GM04504 (cell line): Measurements from ENCODE around the gene PIAS1.
"Not testable (repeated sequence)": the region's sequence is repeated elsewhere in the genome, so short reads cannot be mapped to it uniquely, and the experiment has no call there.

ENCODE experiments used
- DNase-seq: peaks from one replicate; pipeline ENCODE4 v3.0.0-alpha.2; 2012; ENCODE audit warnings: low read depth

PIAS1 gene

DNA sequence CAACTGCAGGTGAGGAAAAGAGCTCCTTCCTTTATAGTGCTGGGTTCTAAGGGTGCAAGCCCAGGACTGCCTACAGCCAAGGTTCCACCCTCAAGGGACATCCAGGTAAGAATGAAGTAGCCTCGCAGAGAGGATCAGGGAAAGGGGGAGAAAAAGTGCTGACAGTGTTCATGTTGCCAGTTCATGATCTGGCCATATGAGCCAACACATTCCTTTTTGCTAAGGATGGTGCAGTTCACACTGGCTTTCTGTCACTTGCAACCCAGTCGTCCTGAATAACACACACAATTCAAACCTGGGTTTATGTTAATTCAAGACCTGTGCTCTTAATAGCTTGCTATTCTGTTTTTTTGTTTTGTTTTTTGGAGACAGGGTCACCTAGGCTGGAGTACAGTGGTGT lies 166.4 kb downstream of the PIAS1 start:
- no peak for DNase-seq

DNA sequence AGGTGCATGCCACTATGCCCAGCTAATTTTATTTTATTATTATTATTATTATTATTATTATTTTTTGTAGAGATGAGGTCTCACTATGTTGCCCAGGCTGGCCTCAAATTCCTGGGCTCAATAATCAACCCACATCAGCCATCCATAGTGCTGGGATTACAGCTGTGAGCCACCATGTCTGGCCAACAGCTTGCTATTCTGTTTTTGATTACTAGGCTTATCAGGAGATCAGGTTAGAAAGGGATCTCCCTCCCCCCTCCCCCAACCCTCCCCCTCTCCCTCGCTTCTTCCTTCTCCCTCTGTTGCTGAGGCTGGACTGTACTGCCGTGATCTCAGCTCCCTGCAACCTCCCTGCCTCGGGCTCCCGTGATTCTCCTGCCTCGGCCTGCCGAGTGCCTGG lies 166.9 kb downstream of the PIAS1 start:
- no peak for DNase-seq

DNA sequence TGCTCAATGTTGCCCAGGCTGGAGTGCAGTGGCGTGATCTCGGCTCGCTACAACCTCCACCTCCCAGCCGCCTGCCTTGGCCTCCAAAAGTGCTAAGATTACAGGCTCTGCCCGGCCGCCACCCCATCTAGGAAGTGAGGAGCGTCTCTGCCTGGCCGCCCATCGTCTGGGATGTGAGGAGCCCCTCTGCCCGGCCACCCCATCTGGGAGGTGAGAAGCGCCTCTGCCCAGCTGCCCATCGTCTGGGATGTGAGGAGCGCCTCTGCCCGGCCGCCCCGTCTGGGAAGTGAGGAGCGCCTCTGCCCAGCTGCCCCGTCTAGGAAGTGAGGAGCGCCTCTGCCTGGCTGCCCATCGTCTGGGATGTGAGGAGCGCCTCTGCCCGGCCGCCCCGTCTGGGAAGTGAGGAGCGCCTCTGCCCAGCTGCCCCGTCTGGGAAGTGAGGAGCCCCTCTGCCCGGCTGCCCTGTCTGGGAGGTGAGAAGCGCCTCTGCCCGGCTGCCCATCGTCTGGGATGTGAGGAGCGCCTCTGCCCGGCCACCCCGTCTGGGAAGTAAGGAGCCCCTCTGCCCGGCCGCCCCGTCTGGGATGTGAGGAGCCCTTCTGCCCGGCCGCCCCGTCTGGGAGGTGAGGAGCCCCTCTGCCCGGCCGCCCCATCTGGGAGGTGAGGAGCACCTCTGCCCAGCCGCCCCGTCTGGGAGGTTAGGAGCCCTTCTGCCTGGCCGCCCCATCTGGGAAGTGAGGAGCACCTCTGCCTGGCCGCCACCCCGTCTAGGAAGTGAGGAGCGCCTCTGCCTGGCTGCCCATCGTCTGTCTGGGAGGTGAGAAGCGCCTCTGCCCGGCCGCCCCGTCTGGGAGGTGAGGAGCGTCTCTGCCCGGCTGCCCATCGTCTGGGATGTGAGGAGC lies 167.7 kb downstream of the PIAS1 start:
- DNase-seq = not testable (repeated sequence)

DNA sequence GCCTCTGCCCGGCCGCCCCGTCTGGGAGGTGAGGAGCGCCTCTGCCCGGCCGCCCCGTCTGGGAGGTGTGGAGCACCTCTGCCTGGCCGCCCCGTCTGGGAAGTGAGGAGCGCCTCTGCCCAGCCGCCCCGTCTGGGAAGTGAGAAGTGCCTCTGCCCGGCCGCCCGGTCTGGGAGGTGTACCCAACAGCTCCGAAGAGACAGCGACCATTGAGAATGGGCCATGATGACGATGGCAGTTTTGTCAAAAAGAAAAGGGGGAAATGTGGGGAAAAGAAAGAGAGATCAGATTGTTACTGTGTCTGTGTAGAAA lies 168.3 kb downstream of the PIAS1 start:
- not testable (repeated sequence) for DNase-seq

DNA sequence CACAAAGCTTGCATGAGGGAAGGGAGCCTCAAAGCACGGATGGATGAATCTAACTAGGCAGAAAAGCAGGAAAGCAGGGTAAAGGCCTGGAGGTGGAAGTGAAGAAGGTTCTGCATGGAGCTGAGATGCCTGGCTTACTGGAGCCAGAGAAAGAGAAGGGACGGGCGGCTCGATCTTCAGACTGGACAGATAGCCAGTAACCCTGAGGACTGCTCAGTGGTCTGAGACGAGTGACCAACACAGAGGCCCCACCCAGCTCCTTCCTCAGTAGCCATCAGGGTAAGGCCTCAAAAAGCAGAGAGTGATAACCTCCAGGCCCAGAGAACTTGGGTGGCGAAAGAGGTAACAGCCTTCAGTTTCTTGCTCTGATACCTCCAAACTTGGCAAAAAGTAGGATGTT lies 169.1 kb downstream of the PIAS1 start:
- no peak for DNase-seq

DNA sequence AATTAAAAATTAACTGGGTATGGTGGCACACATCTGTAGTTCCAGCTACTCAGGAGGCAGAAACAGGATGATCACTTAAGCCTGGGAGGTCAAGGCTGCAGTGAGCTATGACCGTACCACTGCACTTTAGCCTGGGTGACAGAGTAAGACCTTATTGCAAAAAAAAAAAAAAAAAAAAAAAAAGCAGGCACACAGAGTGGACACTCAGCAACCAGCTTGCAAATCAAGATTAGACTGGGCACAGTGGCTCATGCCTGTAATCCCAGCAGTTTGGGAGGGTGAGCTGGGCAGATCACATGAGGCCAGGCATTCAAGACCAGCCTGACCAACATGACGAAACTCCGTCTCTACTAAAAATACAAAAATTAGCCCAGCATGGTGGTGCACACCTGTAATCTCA lies 170.0 kb downstream of the PIAS1 start:
- no peak for DNase-seq

DNA sequence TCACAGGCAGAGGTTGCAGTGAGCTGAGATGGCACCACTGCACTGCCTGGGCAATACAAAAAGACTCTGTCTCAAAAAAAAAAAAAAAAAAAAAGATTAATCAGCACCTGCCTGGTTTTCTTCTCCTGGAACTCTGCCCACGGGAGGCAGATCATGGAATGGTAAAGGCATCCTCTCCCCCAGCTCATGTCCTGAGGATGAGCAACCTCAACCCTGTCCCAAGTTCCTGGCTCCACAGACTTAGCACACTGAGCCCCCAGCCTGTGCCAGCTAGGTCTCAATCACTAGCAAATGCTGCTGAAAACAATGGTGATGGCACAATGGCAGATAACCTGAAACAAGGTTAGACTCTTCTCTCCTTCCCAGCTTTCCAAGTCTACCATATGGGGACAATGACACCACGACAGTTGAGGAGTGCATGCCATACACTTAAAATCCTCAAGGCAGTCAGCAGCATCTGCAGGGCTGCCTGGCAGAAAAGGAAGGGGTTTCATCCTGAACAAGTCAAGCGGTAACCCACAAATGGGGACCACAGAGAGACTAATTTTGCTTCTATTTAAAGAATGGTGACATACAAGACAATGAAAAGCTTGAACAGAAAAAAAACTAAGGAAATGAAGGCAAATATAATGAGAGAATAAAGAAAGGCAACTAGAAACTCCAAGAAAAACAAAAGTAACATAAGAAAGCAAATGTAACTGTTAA lies 170.6 kb downstream of the PIAS1 start:
- no peak for DNase-seq

DNA sequence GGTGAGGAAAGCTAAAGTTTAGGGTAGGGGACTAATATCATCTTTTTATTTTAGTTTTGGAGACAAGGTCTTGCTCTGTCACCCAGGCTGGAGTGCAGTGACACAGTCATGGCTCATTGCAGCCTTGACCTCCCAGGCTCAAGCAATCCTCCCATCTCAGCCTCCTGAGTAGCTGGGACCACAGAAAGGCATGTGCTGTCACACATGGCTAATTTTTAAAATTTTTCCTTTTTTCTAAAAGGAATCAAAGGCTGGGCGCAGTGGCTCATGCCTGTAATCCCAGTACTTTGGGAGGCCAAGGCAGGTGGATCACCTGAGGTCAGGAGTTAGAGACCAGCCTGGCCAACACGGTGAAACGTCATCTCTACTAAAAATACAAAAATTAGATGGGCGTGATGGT lies 171.3 kb downstream of the PIAS1 start:
- not testable (repeated sequence) for DNase-seq

DNA sequence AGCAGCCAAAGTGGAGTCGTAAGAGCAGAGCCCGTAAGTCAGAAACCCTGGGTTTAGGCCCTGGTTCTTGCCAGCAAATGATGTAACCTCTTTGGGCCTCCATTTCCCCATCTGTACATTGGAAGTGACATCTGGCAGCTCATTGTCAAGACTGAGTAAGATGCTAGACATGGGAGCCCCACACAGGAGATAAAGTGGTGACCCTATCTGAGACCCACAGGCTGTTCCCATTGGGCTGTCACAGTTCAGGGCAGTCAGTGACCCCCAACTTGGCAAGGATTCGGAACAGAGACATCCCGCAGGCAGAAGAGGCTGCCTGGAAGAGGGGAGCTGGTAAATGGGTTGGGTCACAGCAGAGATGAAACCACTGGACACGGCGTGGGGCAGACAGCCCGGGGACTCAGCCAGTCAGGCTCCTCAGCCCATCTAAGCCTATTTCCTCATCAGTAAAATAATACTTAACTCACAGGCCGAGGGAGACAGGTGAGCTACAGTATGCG lies 173.6 kb downstream of the PIAS1 start:
- DNase-seq = no peak

DNA sequence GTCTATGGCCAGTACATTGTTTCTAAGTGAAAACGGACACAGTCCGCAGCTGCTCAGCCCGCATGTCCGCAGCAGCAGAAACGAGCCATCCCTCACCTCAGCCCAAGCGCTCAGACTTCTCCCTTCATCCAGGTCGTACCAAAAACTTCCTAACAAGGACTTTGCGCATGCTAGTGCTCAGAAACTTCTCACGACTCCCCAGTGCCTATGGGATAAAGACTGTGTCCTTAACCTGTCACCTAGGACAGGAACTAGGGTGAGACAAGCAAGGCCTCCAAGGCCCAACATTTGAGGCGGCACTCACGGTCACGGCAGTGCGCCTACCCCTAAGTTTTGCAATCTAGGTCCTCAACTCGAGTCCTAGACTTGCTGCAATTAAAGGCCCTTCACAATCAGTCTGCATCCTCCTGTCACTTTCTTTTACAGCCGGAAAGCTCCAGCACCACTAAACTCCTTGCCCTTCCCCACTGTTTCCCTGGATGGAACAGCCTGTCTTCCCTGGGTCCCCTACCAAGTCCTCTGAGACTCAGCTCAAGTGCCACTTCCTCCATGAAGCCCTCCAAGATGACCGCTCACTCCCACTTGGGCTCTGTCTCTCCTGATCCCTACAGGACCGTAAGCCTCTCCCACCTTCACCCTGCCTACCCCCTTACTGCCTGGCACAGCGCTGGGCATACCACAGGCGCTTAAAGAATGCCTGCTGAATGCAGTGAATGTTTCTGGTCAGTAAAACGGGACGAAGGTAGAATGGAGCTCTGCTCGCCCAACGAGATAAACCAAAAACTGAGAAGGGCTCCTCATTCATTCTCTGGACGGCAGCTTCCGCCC lies 174.2 kb downstream of the PIAS1 start:
- no peak for DNase-seq

DNA sequence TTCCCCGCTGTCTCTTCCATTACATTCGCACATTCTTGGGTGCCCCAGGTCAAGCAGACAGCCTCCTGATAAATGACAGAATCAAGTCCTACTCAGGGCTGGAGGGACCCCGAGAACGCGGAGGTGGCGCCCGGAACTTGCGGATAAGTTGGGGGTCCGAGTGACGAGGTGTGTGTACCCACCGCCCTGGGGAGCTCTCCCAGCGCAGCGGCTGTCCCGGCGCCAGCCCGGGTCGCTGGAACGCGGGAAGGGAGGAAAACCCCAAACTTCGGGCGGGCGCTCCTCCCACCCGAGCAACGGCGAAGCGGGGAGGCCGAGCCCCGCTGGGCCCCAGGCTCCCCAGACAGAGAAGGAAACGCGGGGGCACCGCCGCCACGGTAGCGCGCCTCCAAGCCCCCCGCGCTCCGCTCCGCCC lies 174.9 kb downstream of the PIAS1 start:
- no peak for DNase-seq

DNA sequence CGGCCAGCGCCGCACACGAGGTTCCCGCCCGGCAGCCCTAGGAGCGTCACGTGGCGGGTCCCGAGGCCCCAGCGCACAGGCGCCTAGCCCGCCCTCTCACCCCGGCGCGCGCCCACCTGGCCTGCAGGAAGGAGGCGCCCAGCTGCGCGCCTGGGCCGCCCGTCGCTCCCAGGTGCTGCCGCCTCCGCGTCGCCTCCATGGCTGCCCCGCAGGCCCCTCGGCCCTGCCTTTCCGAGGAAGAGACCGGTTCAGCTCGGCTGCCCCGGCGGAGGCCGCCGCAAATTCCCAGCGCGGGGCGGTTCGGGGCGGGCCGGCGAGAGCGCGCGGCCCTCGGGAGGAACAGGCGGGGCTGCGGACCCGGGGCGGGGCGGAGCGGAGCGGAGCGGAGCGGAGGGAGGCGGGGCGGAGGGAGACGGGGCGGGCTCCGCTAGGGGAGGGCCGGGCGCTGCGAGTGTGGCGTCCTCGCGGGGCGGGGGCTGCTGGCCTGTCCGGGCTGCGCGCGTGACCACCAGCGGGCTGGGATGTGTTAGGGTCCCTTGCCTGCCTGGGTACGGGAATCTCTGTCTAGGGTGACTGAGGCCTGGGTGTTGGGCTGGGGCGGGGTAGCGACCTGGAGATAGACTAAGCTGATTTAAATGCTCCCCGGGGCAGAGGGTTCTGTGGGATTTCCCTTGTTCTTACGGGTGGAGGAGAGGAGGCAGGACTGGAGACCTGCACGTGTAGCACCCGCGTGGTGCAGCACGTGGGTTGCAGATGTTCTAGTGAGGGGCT lies 175.5 kb downstream of the PIAS1 start, which contains the start of gene CLN6:
Gene CLN6, minus strand, starts transcription at position 343 of the 771 bp plus-strand sequence. Its CDS starts 144 bp downstream, at position 199.
- peak; percentile 48 for DNase-seq

DNA sequence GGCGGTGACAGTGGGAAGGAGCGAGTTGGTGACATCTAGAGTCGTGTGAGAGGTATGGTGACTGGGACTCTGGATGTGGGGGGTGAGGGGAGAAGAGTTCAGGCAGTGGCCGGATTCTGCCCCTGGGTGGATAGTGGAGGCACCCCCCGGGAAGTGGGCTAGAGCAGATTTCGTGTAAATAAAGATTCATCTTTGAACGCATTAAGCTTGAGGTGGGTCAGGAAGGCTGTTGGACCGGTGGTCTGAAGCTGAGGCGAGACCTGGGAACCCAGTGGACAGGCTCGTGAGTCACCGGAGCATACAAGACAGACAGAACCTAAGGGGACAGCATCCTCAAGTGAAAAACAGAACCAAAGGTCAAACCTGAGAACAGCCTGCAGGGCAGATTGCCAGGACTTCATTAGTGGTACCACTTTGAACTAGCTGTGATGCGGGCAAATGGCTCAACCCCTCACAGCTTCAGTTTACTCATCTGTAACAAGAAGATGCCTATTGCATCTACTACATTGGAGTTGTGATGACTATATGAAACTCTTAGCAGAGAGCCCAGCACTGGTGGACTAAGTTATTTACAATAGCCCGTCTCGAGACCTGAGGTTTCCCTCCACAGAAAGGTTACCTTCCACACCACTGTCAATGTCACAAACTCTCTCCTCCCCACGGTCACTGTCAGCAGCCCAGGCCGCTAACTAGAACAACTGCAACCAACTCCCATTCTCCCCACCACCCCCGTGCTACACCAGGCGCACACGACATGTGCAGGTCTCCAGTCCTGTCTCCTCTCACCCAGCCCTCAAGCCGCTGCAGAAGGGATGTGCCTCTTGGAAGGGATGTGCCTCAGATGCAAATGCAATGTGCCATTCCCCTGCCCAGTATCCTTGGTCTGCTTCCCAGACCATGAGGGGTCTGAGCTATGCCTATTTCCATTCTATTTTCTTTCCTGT lies 176.3 kb downstream of the PIAS1 start:
- DNase-seq = no peak

DNA sequence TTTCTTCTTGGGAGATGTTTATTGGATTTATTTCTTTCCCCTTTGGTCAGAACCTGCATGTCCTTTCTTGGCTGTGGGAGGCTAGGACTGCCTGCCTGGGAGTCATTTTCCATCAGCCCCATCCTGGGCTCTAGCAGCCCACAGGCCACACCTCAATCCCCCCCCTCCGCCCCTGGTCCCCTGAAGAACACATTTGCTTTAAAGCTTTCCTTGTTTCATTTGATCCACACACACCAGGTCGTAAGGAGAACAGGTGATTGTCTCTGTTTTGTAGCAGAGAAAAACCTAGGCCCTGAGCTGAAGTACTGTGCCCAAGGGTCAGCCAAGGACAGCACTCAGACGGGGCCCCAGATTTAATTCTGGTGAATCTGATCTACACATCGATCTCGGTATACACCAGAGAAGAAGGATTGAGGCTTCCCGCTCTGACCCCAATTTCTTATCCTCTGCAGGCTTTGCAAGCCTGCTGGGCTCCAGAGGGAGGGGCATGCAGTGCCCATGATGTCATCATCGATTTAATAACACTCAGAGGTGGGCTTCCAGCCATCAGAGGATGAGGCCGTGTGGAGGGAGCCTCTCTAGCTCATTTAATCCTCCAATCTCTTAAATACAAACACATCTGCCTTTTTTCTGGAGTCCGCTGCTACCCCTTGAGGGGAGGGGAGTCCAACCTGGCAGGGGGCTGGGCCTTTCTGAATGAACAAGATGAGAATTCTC lies 177.1 kb downstream of the PIAS1 start:
- DNase-seq = no peak

DNA sequence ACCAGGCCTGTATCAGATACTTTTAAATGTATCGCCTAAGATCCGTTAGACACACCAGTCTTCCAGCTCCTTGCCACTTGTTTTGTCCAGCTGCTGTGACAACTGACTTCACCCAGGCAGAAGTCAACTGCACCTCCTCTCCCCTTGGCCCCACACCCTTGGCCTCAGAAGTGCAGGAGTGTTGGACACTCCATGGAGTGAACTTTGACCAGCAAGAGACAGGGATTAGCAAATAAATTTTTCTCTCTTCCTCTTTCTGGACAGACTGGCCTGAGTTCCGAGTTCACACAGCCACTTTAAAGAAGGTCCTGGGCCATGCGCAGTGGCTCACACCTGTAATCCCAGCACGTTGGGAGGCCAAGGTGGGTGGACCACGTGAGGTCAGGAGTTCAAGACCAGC lies 178.3 kb downstream of the PIAS1 start:
- no peak for DNase-seq

DNA sequence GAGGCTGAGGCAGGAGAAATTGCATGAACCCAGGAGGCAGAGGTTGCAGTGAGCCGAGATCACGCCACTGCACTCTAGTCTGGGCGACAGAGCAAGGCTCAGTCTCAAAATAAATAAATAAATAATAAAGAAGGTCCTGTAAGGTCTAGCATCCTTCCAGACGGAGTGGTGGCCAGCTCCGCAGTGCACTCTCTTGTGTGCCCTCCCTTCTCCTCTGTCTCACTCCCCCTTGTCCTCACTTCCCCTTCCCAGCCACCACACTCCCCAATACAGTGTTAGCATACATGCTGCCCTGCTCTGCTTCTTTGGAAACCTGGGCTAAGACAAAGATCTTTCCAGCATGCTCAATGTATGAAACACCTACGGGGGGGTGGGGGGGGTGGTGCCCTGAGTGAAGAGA lies 178.8 kb downstream of the PIAS1 start:
- DNase-seq = no peak

DNA sequence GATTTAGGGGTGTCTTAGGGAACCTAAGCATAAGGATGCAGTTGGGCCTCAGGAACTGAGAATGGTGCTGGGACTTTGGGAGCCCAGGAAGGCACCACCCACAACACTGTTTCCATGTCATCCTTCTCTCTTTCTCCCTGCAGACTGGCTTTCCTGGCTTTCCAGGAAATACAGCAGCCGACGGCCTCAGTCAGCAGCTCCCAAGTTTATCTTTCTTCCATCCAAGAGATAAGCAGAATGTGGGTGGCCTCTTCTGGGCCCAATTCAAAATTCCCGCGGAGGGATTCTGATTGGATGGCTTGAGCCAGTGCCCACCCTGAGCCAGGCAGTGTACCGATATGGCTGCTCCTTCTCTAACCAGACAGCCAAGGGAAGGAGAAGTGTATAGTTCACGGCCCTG lies 179.9 kb downstream of the PIAS1 start:
- no peak for DNase-seq

DNA sequence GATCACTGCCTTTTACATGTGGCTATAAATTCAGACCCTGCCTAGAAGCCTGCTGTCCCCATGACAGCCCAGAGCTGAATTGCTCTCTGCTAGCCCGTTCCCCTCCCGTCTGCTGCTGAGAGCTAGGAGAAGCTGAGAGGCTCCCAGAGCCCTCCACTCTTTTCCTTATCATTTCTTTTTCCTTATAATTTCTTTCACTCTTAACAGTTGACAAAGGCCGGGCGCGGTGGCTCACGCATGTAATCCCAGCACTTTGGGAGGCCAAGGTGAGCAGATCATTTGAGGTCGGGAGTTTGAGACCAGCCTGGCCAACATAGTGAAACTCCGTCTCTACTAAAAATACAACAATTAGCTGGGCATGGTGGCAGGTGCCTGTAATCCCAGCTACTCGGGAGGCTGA lies 180.4 kb downstream of the PIAS1 start:
- DNase-seq = not testable (repeated sequence)

DNA sequence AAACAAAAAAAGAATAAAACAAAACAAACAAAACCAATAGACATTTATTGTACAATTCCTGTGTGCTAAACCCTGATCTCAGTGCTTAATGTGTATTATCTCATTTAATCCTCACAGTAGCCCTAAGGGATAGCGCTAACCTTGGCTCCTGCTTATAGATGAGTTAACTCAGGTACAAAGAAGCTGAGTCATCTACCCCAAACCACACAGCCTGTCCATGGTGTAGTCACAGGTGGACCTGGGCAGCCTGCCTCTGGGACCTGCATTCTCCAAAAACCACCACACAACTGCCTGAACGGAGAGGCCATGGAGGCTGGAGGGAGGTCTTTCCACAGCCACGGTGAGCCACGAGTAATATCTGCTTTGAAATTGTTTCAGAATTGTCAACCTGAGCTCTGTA lies 180.9 kb downstream of the PIAS1 start:
- DNase-seq = no peak

DNA sequence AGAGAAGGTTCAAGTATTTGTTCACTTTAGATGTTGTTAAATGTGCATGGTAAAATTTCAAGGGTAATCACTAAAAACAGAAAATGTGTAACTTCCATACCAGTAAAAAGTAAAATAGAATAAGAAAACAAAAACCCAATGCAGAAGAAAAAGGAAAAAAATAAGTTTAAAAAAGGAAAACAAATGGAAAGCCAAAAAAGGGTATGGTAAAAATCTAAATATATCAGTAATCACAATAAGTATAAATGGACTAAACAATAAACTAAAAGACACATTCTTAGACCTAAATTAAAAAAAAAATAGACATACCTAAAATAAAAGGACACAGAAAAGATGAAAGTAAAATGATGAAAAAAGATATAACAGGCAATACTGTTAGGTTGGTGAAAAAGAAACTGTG lies 184.9 kb downstream of the PIAS1 start:
- no peak for DNase-seq
